OCI-LY7 (cell line): ENCODE results near the gene WDR47.
"Not testable (repeated sequence)": the region's sequence is repeated elsewhere in the genome, so short reads cannot be mapped to it uniquely, and the experiment has no call there.

Source experiments
- EZH2phosphoT487 ChIP-seq: fragments of 200-600 bp; sonication (generic); IDR thresholded peaks from 2 replicates; pipeline ENCODE4 v1.6.1; 2018; ENCODE audit warnings: low read depth, borderline replicate concordance, mild to moderate bottlenecking, mixed run types, antibody characterized with exemption, low read length, moderate library complexity, mixed read lengths
- TF ChIP-seq, protein P1 (sequence below): fragments of 200-600 bp; sonication (generic); conservative IDR thresholded peaks from 2 replicates; pipeline ENCODE4 v1.5.1; 2014; ENCODE audit warnings: mild to moderate bottlenecking, antibody characterized with exemption, low read length, moderate library complexity, mixed read lengths

DNA sequence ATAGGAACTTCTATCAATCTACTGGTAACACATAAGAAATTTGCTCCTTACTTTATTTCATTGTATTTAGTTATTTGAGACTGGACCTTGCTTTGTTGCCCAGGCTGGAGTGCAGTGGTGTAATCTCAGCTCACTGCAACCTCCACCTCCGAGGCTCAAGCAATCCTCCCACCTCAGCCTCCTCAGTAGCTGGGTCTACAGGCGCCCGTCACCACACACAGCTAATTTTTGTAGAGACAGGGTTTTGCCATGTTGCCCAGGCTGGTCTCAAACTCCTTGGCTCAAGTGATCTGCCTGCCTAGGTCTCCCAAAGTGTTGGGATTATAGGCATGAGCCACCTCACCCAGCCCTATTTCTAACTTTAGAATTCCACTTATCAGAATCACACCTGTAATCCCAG is 10.2 kb upstream of the WDR47 start:
- TF ChIP-seq, protein P1, sequence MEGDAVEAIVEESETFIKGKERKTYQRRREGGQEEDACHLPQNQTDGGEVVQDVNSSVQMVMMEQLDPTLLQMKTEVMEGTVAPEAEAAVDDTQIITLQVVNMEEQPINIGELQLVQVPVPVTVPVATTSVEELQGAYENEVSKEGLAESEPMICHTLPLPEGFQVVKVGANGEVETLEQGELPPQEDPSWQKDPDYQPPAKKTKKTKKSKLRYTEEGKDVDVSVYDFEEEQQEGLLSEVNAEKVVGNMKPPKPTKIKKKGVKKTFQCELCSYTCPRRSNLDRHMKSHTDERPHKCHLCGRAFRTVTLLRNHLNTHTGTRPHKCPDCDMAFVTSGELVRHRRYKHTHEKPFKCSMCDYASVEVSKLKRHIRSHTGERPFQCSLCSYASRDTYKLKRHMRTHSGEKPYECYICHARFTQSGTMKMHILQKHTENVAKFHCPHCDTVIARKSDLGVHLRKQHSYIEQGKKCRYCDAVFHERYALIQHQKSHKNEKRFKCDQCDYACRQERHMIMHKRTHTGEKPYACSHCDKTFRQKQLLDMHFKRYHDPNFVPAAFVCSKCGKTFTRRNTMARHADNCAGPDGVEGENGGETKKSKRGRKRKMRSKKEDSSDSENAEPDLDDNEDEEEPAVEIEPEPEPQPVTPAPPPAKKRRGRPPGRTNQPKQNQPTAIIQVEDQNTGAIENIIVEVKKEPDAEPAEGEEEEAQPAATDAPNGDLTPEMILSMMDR = not testable (repeated sequence)
- not testable (repeated sequence) for TF ChIP-seq EZH2phosphoT487
